ENCODE results near the gene FBXO31.

- TF ChIP-seq POLR2A (IDR thresholded peaks at IDR 0.05) (no peak), CTCF (IDR thresholded peaks at IDR 0.05) (no peak), POLR2AphosphoS5 (IDR thresholded peaks at IDR 0.05) (no peak)
Observed at GRCh38 chr16:87321336-87322107, 62.1 kb downstream of the FBXO31 start.
